ENCODE measurements around the gene ATXN7L1.

Gene ATXN7L1

DNA sequence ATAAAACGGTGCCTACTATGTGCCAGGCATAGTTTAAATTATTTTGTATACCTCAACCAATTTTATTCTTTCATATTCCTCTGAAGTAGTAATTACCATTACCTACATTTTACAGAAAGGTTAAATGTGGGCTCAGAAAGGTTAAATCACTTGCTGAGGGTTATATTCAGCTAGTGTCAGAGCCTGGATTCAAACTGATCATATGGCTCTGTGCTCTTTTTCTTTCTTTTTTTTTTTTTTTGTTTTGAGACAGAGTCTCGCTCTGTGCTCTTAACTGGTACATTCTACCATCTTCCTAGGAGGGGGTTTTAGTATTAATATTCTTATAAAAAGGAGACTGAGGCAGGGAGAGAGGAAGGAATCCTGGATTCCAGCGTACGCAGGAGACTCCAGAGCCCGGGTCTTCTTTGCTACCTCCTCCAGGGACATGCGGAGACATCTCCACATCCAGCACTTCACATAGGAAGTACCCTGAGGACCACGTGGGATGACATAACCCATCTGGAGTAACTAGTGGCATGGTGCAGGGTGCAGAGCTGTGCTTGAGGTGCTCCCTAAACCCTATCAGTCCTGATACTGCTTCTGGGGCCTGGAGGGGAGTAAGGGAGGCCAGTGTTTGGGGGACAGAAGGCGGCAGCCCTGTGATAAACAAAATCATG lies 29.6 kb upstream of the ATXN7L1 start:
- Histone ChIP-seq H3K9ac (ENCODE audit: low read length) (no peak overlapping the region), H3K36me3 (ENCODE audit: control insufficient read depth, insufficient read depth, low read length) (no peaks in the 10 kb centered on the region), H3K27me3 (ENCODE audit: control insufficient read depth, insufficient read depth, low read length) (no peaks in the 10 kb centered on the region), H3K4me3 (ENCODE audit: low read length) (no peak overlapping the region), H3K9me3 (ENCODE audit: control insufficient read depth, low read length) (no peaks in the 10 kb centered on the region), H3K4me1 (ENCODE audit: control insufficient read depth, insufficient read depth, low read length) (no peaks in the 10 kb centered on the region)

DNA sequence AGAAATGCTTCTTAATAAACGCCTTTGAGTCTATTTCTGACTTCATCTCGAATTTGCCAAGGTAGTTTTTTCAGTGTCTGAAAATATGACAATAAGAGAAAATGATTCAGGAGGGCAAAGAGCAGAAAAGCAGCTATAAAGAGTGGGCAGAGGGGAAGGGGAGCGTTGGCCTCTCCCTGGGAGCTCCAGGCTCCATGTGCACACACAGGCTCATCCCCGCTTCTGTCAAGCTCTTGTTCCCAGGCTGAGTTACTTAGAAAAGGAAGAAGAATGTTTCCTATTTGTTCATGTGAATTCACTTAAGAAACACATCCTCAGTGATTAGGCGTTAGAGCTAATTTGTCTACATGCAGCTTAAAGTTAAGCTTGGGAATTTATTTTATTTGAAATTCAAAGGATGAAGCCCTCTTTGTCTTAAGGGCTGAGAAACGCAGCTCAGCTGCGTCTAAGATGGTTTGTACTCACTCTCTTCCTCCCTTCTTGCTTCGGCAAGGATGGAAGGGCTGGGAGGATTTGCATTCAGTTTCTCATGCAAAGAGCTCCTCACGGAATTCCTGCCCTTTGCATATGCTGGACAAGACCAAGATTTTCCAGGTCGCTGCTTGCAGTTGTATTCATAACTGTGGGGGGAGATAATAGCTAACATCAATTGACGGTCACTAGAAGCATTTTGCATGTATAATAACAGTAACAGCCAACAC lies 29.0 kb upstream of the ATXN7L1 start:
- Histone ChIP-seq H3K9me3 (ENCODE audit: control insufficient read depth, low read length) (no peaks in the 10 kb centered on the region), H3K36me3 (ENCODE audit: control insufficient read depth, insufficient read depth, low read length) (no peaks in the 10 kb centered on the region), H3K9ac (ENCODE audit: low read length) (no peak overlapping the region), H3K4me1 (ENCODE audit: control insufficient read depth, insufficient read depth, low read length) (no peaks in the 10 kb centered on the region), H3K4me3 (ENCODE audit: low read length) (no peak overlapping the region), H3K27me3 (ENCODE audit: control insufficient read depth, insufficient read depth, low read length) (no peaks in the 10 kb centered on the region)

DNA sequence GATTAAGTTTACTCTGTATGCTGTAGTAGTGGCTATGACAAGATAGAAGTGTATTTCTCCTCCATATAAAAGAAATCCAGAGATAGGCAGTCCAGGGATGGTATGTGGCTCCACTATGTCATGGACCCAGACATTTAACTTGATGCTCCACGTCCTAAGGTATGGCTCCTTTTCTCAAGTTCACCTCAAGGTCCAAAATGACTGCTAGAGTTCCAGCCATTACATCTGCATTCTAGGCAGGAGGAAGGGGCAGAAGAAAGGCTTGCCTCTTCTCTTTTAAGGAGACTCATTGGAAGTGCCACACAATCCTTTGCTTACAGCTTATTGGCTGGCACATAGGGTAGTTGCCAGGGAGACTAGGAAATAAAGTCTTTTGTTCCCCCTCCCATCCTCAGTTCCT lies 27.7 kb upstream of the ATXN7L1 start:
- H3K27me3 ChIP-seq (ENCODE audit: control insufficient read depth, insufficient read depth, low read length): no peaks in the 10 kb centered on the region
- no peak overlapping the region for H3K4me3 ChIP-seq (ENCODE audit: low read length)
- H3K36me3 ChIP-seq (ENCODE audit: control insufficient read depth, insufficient read depth, low read length): no peaks in the 10 kb centered on the region
- H3K9me3 ChIP-seq (ENCODE audit: control insufficient read depth, low read length): no peaks in the 10 kb centered on the region
- H3K4me1 ChIP-seq (ENCODE audit: control insufficient read depth, insufficient read depth, low read length): no peaks in the 10 kb centered on the region
- H3K9ac ChIP-seq (ENCODE audit: low read length): no peak overlapping the region

DNA sequence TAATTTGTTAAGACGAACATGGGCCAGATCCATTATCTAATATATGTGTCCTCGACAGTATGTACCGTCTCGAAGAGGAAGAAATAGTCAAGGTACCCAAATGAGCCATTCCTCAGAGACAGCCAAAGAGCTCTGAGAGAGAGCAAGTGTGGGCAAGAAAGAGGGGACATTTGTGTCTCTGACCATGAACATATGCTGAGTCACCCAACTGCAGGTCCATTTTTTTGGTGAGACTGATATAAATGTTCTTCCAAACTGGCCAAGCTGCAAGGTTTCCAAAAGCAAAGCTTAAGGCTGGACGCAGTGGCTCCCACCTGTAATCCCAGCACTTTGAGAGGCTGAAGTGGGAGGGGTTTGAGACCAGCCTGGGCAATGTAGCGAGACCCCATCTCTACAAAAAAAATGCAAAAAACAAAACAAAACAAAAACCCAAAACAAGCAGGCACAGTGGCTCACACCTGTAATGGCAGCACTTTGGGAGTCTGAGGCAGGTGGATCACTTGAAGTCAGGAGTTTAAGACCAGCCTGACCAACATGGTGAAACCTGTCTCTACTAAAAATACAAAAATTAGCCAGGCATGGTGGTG lies 26.0 kb upstream of the ATXN7L1 start:
- H3K27me3 ChIP-seq (ENCODE audit: control insufficient read depth, insufficient read depth, low read length): no peaks in the 10 kb centered on the region
- H3K4me3 ChIP-seq (ENCODE audit: low read length): no peak overlapping the region
- H3K36me3 ChIP-seq (ENCODE audit: control insufficient read depth, insufficient read depth, low read length): no peaks in the 10 kb centered on the region
- peaks cover 8% of the 10 kb centered on the region for H3K4me1 ChIP-seq (ENCODE audit: control insufficient read depth, insufficient read depth, low read length)
- H3K9ac ChIP-seq (ENCODE audit: low read length): no peak overlapping the region
- no peaks in the 10 kb centered on the region for H3K9me3 ChIP-seq (ENCODE audit: control insufficient read depth, low read length)

DNA sequence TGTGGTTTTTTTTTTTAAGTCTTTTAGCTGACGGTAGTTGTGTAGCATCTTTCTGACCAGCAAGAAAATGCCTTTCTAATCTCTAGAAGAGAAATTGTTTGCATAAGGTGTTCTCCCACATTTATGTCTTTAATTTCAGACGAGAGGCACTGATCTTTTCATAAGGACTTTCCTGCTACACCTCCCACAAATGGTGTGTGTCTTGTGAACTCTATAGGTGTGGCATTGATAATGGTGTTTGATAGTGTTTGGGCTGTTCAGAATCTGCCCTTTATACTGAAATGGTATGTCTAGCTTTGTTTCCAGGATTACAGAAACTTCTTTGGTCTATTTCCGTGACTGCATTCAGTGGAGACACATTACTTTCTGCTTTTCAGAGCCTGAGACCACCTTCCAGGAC lies 21.6 kb upstream of the ATXN7L1 start:
- Histone ChIP-seq H3K4me1 (ENCODE audit: control insufficient read depth, insufficient read depth, low read length) (peaks cover 19% of the 10 kb centered on the region), H3K27me3 (ENCODE audit: control insufficient read depth, insufficient read depth, low read length) (no peaks in the 10 kb centered on the region), H3K9ac (ENCODE audit: low read length) (no peak overlapping the region)

DNA sequence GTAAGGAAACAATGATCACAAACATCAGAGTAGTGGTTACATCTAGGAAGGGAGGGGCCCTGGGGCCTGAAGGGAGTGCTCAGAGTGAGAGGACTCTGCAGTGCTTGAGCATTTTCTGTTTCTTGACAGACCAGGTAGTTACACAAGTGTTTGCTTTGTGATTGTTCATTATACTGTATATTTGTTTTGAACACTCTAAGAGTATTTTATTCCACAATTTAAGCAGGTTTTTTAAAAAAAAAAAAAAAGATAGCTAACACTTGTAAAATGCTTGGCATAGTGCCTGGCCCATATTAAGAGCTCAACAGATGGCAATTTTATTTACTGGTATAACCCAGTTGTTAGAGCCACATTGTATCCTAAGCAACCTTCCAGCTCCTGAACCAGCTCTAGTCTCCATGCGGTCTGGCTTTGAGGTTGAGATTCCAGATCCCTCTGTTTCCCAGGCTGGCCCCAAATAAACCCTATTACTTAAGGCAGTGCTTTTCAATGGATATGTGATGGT lies 20.1 kb upstream of the ATXN7L1 start:
- no peak overlapping the region for H3K4me3 ChIP-seq (ENCODE audit: low read length)
- no peaks in the 10 kb centered on the region for H3K9me3 ChIP-seq (ENCODE audit: control insufficient read depth, low read length)
- no peaks in the 10 kb centered on the region for H3K36me3 ChIP-seq (ENCODE audit: control insufficient read depth, insufficient read depth, low read length)
- peaks cover 19% of the 10 kb centered on the region for H3K4me1 ChIP-seq (ENCODE audit: control insufficient read depth, insufficient read depth, low read length)
- H3K9ac ChIP-seq (ENCODE audit: low read length): no peak overlapping the region
- no peaks in the 10 kb centered on the region for H3K27me3 ChIP-seq (ENCODE audit: control insufficient read depth, insufficient read depth, low read length)

More for the DNA sequence above, 21.6 kb upstream of the ATXN7L1 start:
- H3K4me3 ChIP-seq (ENCODE audit: low read length): no peak overlapping the region
- H3K36me3 ChIP-seq (ENCODE audit: control insufficient read depth, insufficient read depth, low read length): no peaks in the 10 kb centered on the region
- H3K9me3 ChIP-seq (ENCODE audit: control insufficient read depth, low read length): no peaks in the 10 kb centered on the region

DNA sequence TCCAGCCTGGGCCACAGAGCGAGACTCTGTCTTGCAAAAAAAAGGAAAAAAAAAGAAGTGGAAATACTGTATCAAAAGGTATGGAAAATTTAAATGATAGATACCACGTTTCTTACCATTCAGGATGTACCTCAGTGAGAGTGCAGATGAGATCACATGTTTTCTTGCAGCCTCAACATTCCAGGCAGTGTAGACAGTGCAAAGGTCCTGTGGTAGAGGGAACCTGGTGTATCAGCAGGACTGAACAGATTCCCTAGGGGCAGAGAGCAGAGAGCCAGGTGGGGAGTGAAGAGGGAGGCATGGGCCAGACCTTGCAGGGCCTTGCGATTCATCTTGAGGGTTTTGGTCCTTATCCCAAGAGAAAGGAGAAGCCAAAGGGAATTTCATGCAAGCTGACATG lies 17.7 kb upstream of the ATXN7L1 start:
- Histone ChIP-seq H3K4me3 (ENCODE audit: low read length) (no peak overlapping the region), H3K9me3 (ENCODE audit: control insufficient read depth, low read length) (no peaks in the 10 kb centered on the region), H3K4me1 (ENCODE audit: control insufficient read depth, insufficient read depth, low read length) (peaks cover 19% of the 10 kb centered on the region), H3K27me3 (ENCODE audit: control insufficient read depth, insufficient read depth, low read length) (no peaks in the 10 kb centered on the region), H3K9ac (ENCODE audit: low read length) (no peak overlapping the region), H3K36me3 (ENCODE audit: control insufficient read depth, insufficient read depth, low read length) (no peaks in the 10 kb centered on the region)

GRCh38 chr7:105892387-105892786 lies 16.0 kb upstream of the ATXN7L1 start:
- peaks cover 11% of the 10 kb centered on the region for H3K4me1 ChIP-seq (ENCODE audit: control insufficient read depth, insufficient read depth, low read length)
- H3K9me3 ChIP-seq (ENCODE audit: control insufficient read depth, low read length): no peaks in the 10 kb centered on the region
- H3K36me3 ChIP-seq (ENCODE audit: control insufficient read depth, insufficient read depth, low read length): no peaks in the 10 kb centered on the region
- no peak overlapping the region for H3K9ac ChIP-seq (ENCODE audit: low read length)
- no peaks in the 10 kb centered on the region for H3K27me3 ChIP-seq (ENCODE audit: control insufficient read depth, insufficient read depth, low read length)
- H3K4me3 ChIP-seq (ENCODE audit: low read length): no peak overlapping the region

DNA sequence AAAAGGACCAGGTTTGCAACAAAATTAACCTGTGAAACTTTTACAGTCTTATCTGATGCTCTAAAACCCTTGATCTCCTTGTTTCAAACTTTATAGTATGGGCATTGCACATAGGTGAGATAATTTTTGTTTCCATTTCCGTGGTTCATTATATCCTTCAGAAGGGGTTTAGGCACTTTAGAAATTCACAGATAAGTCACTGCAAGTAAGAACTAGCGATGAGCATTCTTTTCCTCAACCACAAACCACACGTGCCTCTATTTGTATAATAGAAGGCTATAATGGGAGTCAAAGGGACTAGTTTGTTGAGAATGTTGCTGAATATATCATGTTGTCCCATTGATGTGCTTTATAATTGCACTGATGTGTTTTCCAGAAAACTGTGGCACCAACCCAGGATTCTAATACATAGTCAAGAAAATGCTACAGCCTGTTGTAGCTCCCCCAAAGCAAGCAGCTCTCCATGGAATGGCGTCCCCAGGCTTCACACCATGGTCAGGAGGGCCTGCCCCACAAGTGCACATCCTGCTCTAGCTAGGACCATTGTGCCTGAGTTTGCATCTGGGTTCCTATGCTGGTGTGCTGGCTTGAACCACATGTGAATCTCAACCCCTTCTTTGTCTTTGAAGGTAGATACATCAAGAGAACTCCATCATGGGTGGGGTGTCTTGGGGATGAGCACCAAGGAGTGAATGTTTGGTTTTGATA lies 14.0 kb upstream of the ATXN7L1 start:
- H3K4me3 ChIP-seq (ENCODE audit: low read length): no peak overlapping the region
- no peaks in the 10 kb centered on the region for H3K27me3 ChIP-seq (ENCODE audit: control insufficient read depth, insufficient read depth, low read length)
- H3K36me3 ChIP-seq (ENCODE audit: control insufficient read depth, insufficient read depth, low read length): no peaks in the 10 kb centered on the region
- no peak overlapping the region for H3K9ac ChIP-seq (ENCODE audit: low read length)
- H3K9me3 ChIP-seq (ENCODE audit: control insufficient read depth, low read length): no peaks in the 10 kb centered on the region
- H3K4me1 ChIP-seq (ENCODE audit: control insufficient read depth, insufficient read depth, low read length): peaks cover 7% of the 10 kb centered on the region

- Histone ChIP-seq H3K9me3 (ENCODE audit: control insufficient read depth, low read length) (no peaks in the 10 kb centered on the region), H3K9ac (ENCODE audit: low read length) (no peak overlapping the region), H3K36me3 (ENCODE audit: control insufficient read depth, insufficient read depth, low read length) (no peaks in the 10 kb centered on the region), H3K4me1 (ENCODE audit: control insufficient read depth, insufficient read depth, low read length) (peaks cover 7% of the 10 kb centered on the region), H3K4me3 (ENCODE audit: low read length) (no peak overlapping the region), H3K27me3 (ENCODE audit: control insufficient read depth, insufficient read depth, low read length) (no peaks in the 10 kb centered on the region)
These were observed 11.3 kb upstream of the ATXN7L1 start for GRCh38 chr7:105887569-105888189.

GRCh38 chr7:105886776-105887175 lies 10.4 kb upstream of the ATXN7L1 start:
- H3K4me1 ChIP-seq (ENCODE audit: control insufficient read depth, insufficient read depth, low read length): peaks cover 7% of the 10 kb centered on the region
- no peaks in the 10 kb centered on the region for H3K36me3 ChIP-seq (ENCODE audit: control insufficient read depth, insufficient read depth, low read length)
- H3K27me3 ChIP-seq (ENCODE audit: control insufficient read depth, insufficient read depth, low read length): no peaks in the 10 kb centered on the region
- H3K9ac ChIP-seq (ENCODE audit: low read length): no peak overlapping the region
- no peak overlapping the region for H3K4me3 ChIP-seq (ENCODE audit: low read length)
- no peaks in the 10 kb centered on the region for H3K9me3 ChIP-seq (ENCODE audit: control insufficient read depth, low read length)
